Measurements from ENCODE around the gene ASPG.

Gene ASPG

DNA sequence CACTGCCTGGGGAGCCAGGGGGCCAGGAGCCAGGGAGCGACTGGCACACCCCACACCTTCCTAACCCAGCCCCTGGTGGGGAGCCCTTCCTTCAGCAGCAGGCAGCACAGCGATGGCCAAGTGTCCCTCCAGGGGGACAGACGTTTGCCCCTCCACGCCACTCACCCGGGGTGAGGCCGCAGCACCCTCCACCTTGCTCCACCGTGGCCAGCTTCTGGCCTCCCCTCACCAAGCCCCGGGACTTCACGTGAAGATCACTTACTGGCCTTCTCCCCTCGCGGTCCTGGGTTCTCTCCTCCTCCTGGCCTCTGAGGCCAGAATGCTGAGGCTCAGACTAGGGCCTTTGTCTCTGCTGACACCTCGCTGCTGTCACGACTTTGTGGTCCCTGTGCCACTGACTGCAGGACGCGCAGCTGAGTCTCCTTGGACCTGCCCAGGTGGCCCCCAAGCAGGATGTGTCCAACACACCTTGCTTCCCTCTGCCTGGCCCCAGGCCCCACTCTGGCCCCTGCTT, 3.5 kb upstream of the ASPG start:
- DNase-seq (ENCODE audit: low read depth) = no peak
- H3K4me3 ChIP-seq (ENCODE audit: low read length) = no peak overlapping the region
- no peak for TF ChIP-seq CTCF (conservative IDR thresholded peaks at IDR 0.05; ENCODE audit: low read depth, low read length)

DNA sequence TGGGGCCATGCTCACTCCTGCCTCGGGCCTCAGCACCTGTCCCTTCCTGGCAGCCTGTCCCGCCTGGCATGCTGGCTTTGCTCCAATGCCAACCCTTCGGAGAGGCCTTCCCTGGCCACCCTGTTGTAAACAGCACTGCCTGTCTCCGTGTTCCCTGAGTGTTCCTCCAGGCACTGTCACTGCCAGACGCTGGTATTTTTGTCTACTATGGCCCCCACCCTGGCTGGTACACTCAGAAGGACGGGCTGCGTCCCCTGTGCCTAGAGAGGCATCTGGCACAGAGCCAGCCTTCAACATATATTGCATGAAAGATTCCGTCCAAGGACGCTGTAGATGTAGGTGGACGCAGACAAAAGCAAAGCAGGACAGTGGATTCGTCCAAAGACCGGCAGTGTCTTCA, 2.7 kb upstream of the ASPG start:
- no peak overlapping the region for H3K4me3 ChIP-seq (ENCODE audit: low read length)
- TF ChIP-seq CTCF (conservative IDR thresholded peaks at IDR 0.05; ENCODE audit: low read depth, low read length) = no peak
- DNase-seq (ENCODE audit: low read depth) = no peak

- DNase-seq (ENCODE audit: low read depth) = no peak
- TF ChIP-seq CTCF (conservative IDR thresholded peaks at IDR 0.05; ENCODE audit: low read depth, low read length) = no peak
- H3K4me3 ChIP-seq (ENCODE audit: low read length) = no peak overlapping the region
Measured at GRCh38 chr14:104084251-104085002, 1.1 kb upstream of the ASPG start.

- DNase-seq (ENCODE audit: low read depth) = no peak
- no peak for TF ChIP-seq CTCF (conservative IDR thresholded peaks at IDR 0.05; ENCODE audit: low read depth, low read length)
- H3K4me3 ChIP-seq (ENCODE audit: low read length) = no peak overlapping the region
Measured at GRCh38 chr14:104085889-104086201, 345 bp downstream of the ASPG start.

DNA sequence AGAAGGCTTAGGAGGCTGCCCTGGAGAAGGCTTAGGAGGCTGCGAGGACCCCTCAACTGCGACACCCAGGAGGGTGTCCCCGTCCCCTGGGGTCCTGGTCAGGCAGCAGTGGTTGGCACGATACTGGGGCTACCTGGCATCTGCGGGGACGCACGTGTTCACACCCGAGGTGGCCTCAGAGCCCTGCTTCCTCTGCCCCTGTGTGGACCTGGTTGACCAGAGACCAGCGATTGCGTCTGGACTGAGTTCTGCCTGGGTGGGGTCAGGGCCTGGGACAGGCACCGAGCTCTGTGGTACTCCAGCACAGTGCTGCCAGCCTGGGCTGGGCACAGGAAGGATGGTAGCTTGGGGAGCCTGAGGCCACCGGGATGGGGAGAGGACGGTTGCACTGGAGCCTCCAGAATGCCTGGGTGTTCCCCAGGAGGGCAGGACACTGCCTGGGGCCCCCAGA, 735 bp downstream of the ASPG start:
- H3K4me3 ChIP-seq (ENCODE audit: low read length) = no peak overlapping the region
- no peak for TF ChIP-seq CTCF (conservative IDR thresholded peaks at IDR 0.05; ENCODE audit: low read depth, low read length)
- DNase-seq (ENCODE audit: low read depth) = no peak

- TF ChIP-seq CTCF (conservative IDR thresholded peaks at IDR 0.05; ENCODE audit: low read depth, low read length) = no peak
- DNase-seq (ENCODE audit: low read depth) = no peak
- H3K4me3 ChIP-seq (ENCODE audit: low read length) = no peak overlapping the region
Measured at GRCh38 chr14:104086661-104087461, 1.4 kb downstream of the ASPG start.
